RWPE2 (cell line): Measurements from ENCODE around the gene DNAH8.

Experiments
- ATAC-seq: fragments of 200-7000 bp; cut with Tn5 transposase; 3 replicates; pipeline ENCODE4 v1.9.1; 2021; ENCODE audit warnings: low read depth
- DNase-seq: peaks from one replicate; pipeline ENCODE4 v3.0.0-alpha.2; 2020; ENCODE audit warnings: low spot score
- H3K27ac ChIP-seq: fragments of 450-650 bp; 2 replicates; pipeline ENCODE4 v1.5.1; 2017; ENCODE audit warnings: mild to moderate bottlenecking; ENCODE audit not compliant: poor library complexity, severe bottlenecking
- H3K27me3 ChIP-seq: fragments of 250-450 bp; sonication (Bioruptor Pico); 2 replicates; pipeline ENCODE4 v1.5.1; 2021; ENCODE audit warnings: mild to moderate bottlenecking, moderate library complexity; ENCODE audit not compliant: insufficient read depth, poor library complexity, severe bottlenecking
- H3K36me3 ChIP-seq: fragments of 250-450 bp; sonication (Bioruptor Pico); 2 replicates; pipeline ENCODE4 v1.5.1; 2020; ENCODE audit warnings: low read depth, mild to moderate bottlenecking, moderate library complexity
- H3K4me1 ChIP-seq: fragments of 250-450 bp; sonication (Bioruptor Pico); 2 replicates; pipeline ENCODE4 v1.5.1; 2021; ENCODE audit warnings: mild to moderate bottlenecking, moderate library complexity; ENCODE audit not compliant: insufficient read depth, poor library complexity, severe bottlenecking
- H3K4me3 ChIP-seq: fragments of 250-450 bp; sonication (Bioruptor Pico); 2 replicates; pipeline ENCODE4 v1.5.1; 2021; ENCODE audit warnings: mild to moderate bottlenecking, moderate library complexity; ENCODE audit not compliant: severe bottlenecking
- H3K9me3 ChIP-seq: fragments of 250-450 bp; sonication (Bioruptor Pico); 2 replicates; pipeline ENCODE4 v1.5.1; 2021; ENCODE audit warnings: mild to moderate bottlenecking, moderate library complexity; ENCODE audit not compliant: severe bottlenecking
- CTCF ChIP-seq: fragments of 450-650 bp; IDR thresholded peaks from one replicate; pipeline ENCODE4 v1.5.1; 2017; ENCODE audit warnings: mild to moderate bottlenecking, moderate library complexity; ENCODE audit not compliant: poor library complexity, severe bottlenecking

DNAH8 gene

DNA sequence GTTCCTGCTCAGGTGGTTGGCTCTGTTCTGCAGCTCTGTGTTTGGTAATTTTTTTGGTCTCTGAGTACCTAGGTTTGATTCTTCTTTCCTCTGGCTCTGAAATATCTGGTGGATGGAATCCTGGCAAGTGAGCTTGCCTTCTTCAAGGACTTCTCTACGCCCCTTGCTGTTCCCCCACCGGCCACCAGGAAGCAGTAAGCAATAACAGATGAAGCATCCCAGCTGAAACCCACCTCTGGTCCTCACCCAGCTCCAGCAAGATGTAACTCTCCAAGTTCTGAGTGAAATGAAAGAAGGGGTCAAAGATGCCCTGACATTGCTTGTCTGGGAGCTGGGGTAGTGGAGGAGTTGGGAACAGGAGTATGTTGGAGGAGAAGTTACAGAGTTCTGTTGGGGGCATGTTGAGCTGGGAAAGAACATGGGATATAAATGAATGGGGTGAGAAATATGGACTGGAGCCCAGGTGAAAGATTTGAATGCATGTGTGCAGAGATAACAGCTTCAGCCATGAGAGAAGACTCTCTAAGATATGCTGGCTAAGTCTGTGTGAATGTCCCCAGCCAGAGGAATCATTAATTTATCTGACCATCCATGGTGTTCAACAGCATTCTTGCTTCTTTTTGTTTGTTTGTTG, 282.1 kb downstream of the DNAH8 start:
- DNase-seq (no peak), ATAC-seq (no peak)
- Histone ChIP-seq H3K4me3 (no peak overlapping the region), H3K9me3 (no peaks in the 10 kb centered on the region), H3K36me3 (no peaks in the 10 kb centered on the region), H3K27me3 (peaks cover 14% of the 10 kb centered on the region), H3K27ac (no peak overlapping the region), H3K4me1 (no peaks in the 10 kb centered on the region)
- peak; percentile 41 for TF ChIP-seq CTCF

GRCh38 chr6:39003072-39003471, 288.0 kb downstream of the DNAH8 start:
- DNase-seq (no peak), ATAC-seq (no peak)
- Histone ChIP-seq H3K27ac (no peak overlapping the region), H3K9me3 (no peaks in the 10 kb centered on the region), H3K4me3 (no peak overlapping the region), H3K36me3 (no peaks in the 10 kb centered on the region), H3K4me1 (no peaks in the 10 kb centered on the region), H3K27me3 (peaks cover 36% of the 10 kb centered on the region)
- peak; percentile 14 for TF ChIP-seq CTCF

GRCh38 chr6:39003492-39003891, 288.4 kb downstream of the DNAH8 start:
- Histone ChIP-seq H3K27ac (no peak overlapping the region), H3K27me3 (peaks cover 36% of the 10 kb centered on the region)
- ATAC-seq, result no peak

DNA sequence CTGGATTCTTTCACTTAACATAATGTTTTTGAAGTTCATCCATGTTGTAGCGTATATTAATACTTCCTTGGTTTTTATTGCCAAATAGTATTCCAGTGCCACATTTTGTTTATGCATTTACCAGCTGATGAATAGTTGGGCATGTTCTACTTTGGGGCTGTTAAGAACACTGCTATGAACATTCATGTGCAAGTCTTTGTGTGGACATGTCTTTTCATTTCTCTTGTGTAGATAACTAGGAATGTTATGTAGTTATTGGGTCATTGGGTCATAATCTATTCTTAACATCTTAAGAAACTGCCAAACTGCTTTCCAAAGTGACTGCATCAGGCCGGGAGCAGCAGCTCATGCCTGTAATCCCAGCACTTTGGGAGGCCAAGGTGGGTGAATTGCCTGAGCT, 289.7 kb downstream of the DNAH8 start:
- Histone ChIP-seq H3K27me3 (peaks cover 40% of the 10 kb centered on the region), H3K27ac (no peak overlapping the region), H3K36me3 (no peaks in the 10 kb centered on the region), H3K9me3 (no peaks in the 10 kb centered on the region), H3K4me3 (no peak overlapping the region), H3K4me1 (no peaks in the 10 kb centered on the region)
- DNase-seq (no peak), ATAC-seq (no peak)
- TF ChIP-seq CTCF, result no peak

More at GRCh38 chr6:39003492-39003891, 288.4 kb downstream of the DNAH8 start:
- DNase-seq, result no peak
- no peak for TF ChIP-seq CTCF
- no peaks in the 10 kb centered on the region for H3K9me3 ChIP-seq
- no peaks in the 10 kb centered on the region for H3K4me1 ChIP-seq
- no peaks in the 10 kb centered on the region for H3K36me3 ChIP-seq
- H3K4me3 ChIP-seq, result no peak overlapping the region

GRCh38 chr6:39005774-39006173, 290.7 kb downstream of the DNAH8 start:
- Histone ChIP-seq H3K27ac (no peak overlapping the region), H3K4me1 (no peaks in the 10 kb centered on the region), H3K9me3 (no peaks in the 10 kb centered on the region), H3K4me3 (no peak overlapping the region), H3K36me3 (no peaks in the 10 kb centered on the region), H3K27me3 (peaks cover 43% of the 10 kb centered on the region)
- no peak for ATAC-seq
- no peak for TF ChIP-seq CTCF
- no peak for DNase-seq
